ENCODE measurements around the gene NIP7. TPM values are rescaled to one million over a fixed set of nuclear protein-coding genes. Genes with fewer than 3 reads are reported as not detected.

NIP7 gene
- total and polyA plus RNA-seq, 2 experiments from 2014 or later = 30.4 to 47.4 TPM

GRCh38 chr16:69307856-69308255 lies 31.7 kb upstream of the NIP7 start (continued):
- TF ChIP-seq, protein P1, sequence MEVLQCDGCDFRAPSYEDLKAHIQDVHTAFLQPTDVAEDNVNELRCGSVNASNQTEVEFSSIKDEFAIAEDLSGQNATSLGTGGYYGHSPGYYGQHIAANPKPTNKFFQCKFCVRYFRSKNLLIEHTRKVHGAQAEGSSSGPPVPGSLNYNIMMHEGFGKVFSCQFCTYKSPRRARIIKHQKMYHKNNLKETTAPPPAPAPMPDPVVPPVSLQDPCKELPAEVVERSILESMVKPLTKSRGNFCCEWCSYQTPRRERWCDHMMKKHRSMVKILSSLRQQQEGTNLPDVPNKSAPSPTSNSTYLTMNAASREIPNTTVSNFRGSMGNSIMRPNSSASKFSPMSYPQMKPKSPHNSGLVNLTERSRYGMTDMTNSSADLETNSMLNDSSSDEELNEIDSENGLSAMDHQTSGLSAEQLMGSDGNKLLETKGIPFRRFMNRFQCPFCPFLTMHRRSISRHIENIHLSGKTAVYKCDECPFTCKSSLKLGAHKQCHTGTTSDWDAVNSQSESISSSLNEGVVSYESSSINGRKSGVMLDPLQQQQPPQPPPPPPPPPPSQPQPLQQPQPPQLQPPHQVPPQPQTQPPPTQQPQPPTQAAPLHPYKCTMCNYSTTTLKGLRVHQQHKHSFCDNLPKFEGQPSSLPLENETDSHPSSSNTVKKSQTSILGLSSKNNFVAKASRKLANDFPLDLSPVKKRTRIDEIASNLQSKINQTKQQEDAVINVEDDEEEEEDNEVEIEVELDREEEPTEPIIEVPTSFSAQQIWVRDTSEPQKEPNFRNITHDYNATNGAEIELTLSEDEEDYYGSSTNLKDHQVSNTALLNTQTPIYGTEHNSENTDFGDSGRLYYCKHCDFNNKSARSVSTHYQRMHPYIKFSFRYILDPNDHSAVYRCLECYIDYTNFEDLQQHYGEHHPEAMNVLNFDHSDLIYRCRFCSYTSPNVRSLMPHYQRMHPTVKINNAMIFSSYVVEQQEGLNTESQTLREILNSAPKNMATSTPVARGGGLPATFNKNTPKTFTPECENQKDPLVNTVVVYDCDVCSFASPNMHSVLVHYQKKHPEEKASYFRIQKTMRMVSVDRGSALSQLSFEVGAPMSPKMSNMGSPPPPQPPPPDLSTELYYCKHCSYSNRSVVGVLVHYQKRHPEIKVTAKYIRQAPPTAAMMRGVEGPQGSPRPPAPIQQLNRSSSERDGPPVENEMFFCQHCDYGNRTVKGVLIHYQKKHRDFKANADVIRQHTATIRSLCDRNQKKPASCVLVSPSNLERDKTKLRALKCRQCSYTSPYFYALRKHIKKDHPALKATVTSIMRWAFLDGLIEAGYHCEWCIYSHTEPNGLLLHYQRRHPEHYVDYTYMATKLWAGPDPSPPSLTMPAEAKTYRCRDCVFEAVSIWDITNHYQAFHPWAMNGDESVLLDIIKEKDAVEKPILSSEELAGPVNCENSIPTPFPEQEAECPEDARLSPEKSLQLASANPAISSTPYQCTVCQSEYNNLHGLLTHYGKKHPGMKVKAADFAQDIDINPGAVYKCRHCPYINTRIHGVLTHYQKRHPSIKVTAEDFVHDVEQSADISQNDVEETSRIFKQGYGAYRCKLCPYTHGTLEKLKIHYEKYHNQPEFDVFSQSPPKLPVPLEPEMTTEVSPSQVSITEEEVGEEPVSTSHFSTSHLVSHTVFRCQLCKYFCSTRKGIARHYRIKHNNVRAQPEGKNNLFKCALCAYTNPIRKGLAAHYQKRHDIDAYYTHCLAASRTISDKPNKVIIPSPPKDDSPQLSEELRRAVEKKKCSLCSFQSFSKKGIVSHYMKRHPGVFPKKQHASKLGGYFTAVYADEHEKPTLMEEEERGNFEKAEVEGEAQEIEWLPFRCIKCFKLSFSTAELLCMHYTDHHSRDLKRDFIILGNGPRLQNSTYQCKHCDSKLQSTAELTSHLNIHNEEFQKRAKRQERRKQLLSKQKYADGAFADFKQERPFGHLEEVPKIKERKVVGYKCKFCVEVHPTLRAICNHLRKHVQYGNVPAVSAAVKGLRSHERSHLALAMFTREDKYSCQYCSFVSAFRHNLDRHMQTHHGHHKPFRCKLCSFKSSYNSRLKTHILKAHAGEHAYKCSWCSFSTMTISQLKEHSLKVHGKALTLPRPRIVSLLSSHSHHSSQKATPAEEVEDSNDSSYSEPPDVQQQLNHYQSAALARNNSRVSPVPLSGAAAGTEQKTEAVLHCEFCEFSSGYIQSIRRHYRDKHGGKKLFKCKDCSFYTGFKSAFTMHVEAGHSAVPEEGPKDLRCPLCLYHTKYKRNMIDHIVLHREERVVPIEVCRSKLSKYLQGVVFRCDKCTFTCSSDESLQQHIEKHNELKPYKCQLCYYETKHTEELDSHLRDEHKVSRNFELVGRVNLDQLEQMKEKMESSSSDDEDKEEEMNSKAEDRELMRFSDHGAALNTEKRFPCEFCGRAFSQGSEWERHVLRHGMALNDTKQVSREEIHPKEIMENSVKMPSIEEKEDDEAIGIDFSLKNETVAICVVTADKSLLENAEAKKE (CRISPR knock-in tag; IDR thresholded peaks at IDR 0.05) = no peak
- TF ChIP-seq JUNB (IDR thresholded peaks at IDR 0.05; ENCODE audit: unreplicated experiment) (no peak), EZH2 (IDR thresholded peaks at IDR 0.05; ENCODE audit: low read depth, unreplicated experiment) (no peak), REST (IDR thresholded peaks at IDR 0.05; ENCODE audit: unreplicated experiment) (no peak), STAT1 (IDR thresholded peaks at IDR 0.05; ENCODE audit: unreplicated experiment) (no peak), ZNF114 (CRISPR knock-in tag; IDR thresholded peaks at IDR 0.05) (no peak), POLR2AphosphoS5 (IDR thresholded peaks at IDR 0.05; ENCODE audit: low read depth) (no peak)
